HG03064 (cell line): ENCODE data around the gene CYFIP1.

ENCODE experiments used
- ATAC-seq: cut with Tn5 transposase; IDR thresholded peaks from one replicate; pipeline ENCODE4 v1.9.1; 2021; ENCODE audit warnings: low read depth; ENCODE audit not compliant: unreplicated experiment

The CYFIP1 gene

DNA sequence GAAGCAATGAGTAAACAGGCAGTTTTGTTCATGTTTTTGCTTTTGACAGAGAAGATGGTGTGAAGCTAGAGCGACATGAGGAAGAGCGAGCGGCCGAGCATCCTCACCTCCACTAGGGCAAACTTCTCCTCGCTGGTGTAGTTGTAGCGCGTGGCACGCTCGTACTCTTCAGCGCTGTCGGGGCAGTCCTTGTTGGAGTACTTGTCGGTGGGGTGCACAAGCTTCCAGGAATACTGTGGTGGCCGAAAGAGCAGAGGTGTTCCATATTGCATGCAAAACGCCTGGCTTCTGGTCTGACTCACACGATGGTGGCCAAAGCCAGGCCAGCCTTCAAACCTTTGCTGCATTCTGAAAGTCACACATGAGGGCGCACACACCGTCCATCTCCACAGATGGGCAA, 54.3 kb downstream of the CYFIP1 start:
- ATAC-seq: no peak

DNA sequence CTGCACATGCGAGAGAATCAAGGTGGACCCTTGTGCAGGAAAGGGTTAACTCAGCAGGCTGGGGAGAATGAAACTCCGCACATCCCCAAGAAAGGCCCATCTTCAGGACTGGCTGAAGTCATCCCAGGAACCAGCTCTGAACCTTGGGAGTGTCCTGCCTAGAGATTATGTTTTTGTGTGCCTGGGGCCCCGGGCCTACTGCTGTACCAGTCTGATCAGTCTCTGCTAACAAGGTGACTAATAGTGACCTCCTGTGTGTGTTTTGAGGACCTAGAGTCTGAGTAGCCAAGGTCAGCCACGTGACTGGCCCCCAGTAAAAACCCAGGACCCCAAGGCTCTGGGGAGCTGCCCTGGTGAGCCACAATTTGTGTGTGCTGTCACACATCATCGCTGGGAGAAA, 58.2 kb downstream of the CYFIP1 start:
- no peak for ATAC-seq

- ATAC-seq: no peak
Measured at GRCh38 chr15:22919171-22919570, 61.0 kb downstream of the CYFIP1 start.

- ATAC-seq: no peak
Measured at GRCh38 chr15:22918596-22919140, 61.5 kb downstream of the CYFIP1 start.

DNA sequence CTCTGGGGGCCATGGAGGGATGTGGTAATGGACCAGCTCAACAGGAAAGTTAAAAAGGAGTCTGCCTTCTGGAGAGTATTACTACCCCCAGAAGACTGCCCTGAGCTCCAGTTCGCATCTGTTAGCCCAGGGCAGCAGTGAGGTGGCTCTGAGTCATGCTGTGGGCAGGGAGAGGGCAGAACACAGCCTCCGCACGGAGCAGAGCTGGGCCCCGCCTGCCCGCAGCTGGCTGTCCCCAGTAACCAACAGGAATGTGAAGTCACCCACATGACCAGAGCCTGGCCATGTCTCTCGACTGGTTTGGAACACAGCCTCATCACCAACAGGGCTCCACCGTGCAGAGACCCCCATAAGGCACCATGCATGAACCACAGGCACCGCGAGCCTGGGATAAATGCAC, 62.1 kb downstream of the CYFIP1 start:
- ATAC-seq: no peak

GRCh38 chr15:22917556-22917955, 62.6 kb downstream of the CYFIP1 start:
- ATAC-seq: no peak

DNA sequence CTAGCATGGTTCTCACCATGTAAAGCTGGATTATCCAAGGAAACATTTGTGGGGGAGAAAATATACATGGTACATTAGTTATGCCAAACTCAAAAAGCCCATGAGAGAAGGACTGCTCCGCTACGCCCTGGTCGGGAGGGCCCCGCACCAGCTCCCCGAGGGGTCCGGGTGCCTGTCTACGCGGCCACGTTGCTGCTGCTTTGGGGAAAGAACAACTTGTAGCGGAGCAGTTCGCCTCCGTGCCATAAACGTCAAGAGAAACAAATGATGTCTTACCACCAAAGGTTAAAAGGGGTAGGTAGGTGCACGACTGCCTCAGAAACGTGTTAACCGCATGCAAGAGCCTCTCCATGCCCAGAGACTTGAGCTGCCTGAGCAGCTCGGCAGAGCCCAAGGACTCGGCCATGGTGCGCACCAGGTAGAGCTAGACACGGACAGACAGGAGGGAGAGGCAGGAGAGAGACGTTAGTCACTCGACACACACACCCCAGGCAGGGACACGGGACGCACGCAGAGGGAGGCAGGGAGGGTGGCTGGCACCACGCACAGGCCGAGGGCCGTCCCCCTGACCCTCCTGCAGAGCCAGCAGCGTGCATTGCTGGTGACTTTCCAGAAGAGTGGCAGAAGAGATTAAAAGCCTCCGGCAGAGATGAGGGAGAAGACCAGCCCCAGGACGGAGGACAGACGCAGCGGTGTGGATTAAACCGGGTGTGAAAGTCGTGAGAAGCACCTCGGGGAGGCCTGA, 63.4 kb downstream of the CYFIP1 start:
- no peak for ATAC-seq

- ATAC-seq: no peak
Measured at GRCh38 chr15:22915866-22916515, 64.2 kb downstream of the CYFIP1 start.

GRCh38 chr15:22913646-22914380, 66.4 kb downstream of the CYFIP1 start:
- no peak for ATAC-seq

DNA sequence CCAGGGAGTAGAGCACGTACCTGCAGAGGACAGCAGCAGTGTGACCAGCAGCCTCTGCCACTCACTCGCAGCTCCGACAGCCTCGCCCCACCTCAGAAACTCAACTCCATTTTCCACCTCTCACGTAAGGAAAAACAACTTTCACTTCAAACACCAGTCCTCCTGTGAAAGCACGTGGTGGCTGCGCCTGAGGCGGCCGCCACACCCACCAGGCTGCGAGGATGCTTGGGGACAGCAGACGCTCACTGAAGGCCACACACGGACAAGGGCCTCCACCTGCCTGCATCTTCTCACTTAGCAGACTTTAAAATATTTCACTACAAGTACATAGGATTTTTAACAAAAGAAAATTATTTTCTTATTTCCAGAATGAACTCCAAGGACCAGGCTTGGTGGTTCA, 67.9 kb downstream of the CYFIP1 start:
- ATAC-seq: no peak

DNA sequence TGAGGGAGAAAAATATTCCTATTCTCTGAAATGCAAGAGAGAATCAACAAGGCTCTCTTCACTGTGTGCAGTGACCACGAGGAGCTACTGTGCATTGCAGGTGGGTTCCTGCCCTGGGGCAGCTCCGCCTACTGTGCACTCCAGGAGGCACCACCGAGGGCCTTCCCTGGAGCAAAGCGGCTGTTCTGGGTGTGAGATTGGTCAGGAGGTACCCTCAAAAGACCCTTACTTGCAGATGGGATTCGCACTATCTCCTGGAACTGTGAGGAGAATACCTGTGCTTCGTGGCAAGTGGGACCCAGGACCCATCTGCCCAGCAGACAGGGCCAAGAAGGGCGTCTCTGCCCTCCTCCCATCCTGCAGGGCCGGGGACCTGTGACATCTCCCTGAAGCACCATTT, 68.9 kb downstream of the CYFIP1 start:
- ATAC-seq: no peak

GRCh38 chr15:22908830-22909229, 71.3 kb downstream of the CYFIP1 start:
- no peak for ATAC-seq

GRCh38 chr15:22907161-22907950, 72.8 kb downstream of the CYFIP1 start:
- ATAC-seq: no peak

GRCh38 chr15:22904736-22905135, 75.4 kb downstream of the CYFIP1 start:
- no peak for ATAC-seq

DNA sequence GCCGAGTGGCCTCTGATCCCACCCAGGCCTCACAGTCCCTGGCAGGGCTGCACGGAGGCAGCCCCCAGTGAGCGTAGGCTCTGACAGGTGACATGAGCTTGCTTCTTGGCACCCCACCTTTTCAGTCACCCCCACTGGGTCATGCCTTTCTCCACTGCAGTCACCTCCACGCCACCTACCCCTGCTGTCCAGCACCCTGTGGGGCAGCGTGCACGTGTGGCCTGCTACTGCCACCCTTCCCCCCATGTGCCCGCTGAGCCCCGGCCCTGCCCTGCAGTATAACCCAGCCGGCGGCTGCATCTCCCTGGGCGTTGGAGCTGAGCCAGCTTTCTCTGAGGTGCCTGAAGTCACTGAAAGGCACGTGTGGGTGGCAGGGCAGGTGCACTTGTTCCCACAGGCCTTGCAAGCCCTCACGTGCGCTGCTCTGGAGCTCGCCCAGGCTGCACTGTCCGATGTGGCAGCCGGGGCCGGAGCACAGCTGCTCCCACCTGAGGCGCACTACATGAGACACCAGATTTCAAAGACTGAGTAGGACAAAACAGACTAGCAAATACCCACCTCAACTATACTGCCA, 76.1 kb downstream of the CYFIP1 start:
- no peak for ATAC-seq

DNA sequence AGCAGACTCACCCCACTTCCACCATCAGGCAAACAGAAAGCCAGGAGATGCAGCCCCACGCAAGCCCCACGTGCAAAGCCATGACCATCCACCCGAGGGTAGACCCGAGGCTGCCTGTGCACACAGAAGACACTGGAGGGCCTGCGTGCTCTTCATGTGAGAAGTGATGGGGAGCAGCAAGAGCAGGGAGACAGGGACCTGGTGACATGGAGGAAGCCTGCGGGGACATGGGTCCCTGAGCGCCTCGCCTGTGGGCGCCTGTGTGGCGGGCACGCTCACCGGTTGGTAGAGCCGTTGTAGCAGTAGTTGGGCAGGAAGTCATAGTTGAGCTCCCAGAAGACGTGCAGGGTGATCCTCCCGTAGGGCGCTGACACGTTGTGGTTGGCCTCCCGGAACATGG, 76.7 kb downstream of the CYFIP1 start:
- no peak for ATAC-seq

DNA sequence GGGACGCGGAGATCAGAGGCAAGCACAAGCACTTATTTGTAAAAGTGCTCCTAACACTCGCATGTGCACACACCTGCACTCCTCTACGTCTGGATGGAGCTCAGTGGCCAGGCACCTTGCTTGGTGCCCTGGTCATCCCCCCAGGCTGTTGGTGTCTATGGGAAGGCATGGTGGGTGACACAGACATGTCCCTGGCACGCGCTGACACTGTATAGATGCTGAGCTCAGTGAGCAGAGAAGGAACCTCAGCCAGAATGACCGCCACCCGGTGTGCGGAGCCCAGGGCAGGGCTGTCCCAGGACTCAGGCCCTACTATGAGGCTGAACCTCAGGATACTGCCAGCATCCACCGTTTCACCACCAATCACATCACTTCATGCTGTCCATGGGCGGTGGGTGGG, 77.2 kb downstream of the CYFIP1 start:
- no peak for ATAC-seq

DNA sequence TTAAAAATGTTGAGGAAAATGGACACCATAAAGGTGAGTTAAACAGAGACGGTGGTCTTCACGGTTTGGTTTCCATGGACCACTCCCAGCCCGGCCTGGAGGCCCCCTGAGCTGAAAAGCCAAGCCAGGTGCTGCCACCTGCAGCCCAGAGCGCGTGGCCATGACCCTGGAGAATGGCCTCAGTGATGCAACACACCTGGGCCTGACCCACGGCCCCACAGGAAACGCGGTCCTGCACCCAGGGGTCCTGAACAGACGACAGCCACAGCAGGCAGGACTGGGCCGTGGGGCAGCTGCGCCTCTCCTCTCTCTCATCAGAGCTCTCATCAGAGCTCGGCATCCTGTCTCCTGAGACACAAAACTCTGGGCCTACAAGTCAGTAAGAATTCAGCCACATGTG, 77.6 kb downstream of the CYFIP1 start:
- ATAC-seq: no peak

GRCh38 chr15:22902046-22902445, 78.1 kb downstream of the CYFIP1 start:
- no peak for ATAC-seq

DNA sequence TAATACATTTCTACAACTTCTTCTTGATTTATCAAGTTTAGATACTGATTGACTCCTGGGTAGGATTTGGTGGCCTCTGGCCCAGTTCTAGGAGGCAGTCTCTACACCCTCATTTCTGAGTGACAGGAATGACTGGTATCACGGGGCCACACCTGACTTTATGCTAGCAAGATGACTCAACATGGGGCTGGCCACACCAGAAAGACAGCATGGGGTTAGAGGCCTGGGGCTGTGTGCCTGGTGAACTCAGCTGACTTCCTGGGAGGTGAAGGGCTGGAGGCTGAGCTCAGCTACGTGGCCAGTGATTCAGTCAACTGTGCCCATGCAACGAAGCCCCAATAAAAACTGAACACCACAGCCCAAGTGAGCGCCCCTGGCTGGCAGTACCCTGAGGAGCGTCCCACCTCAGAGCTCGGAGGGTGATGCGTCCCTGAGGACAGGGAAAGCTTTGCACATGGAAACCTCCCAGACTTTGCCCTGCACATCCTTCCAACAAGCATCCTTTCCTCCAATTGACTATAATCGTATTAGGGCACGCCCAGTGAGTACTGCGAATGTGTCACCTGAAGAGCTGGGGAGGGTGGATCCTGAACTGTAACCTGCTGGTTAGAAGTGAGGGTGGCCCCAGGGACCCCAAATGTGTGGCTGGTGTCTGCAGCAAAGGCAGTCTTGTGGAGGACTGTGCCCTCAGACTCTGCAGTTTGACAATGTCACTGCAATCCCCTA, 84.5 kb downstream of the CYFIP1 start:
- no peak for ATAC-seq
